HG03558 (cell line): ENCODE results near the gene RPL27.
"Not testable (repeated sequence)": the region's sequence is repeated elsewhere in the genome, so short reads cannot be mapped to it uniquely, and the experiment has no call there.

ENCODE experiments used
- ATAC-seq: cut with Tn5 transposase; IDR thresholded peaks from one replicate; pipeline ENCODE4 v1.9.1; 2021; ENCODE audit warnings: moderate number of reproducible peaks; ENCODE audit not compliant: unreplicated experiment; ENCODE audit errors: extremely low read depth

The RPL27 gene

GRCh38 chr17:42997984-42998938 lies at the start of gene RPL27:
TSS of gene RPL27 (plus strand) at chr17:42998419. CDS start at chr17:42998751, 332 bp downstream.
- peak; percentile 81 for ATAC-seq

GRCh38 chr17:42950044-42950783 lies 48.0 kb upstream of the RPL27 start:
- ATAC-seq: no peak

GRCh38 chr17:42953669-42954068 lies 44.5 kb upstream of the RPL27 start:
- ATAC-seq: no peak

- ATAC-seq: peak; percentile 51
Measured at GRCh38 chr17:42964161-42964932, 33.9 kb upstream of the RPL27 start, which contains the start of gene AARSD1. TSS of gene AARSD1 (minus strand) at chr17:42964454. CDS start at chr17:42964440, 14 bp downstream.

DNA sequence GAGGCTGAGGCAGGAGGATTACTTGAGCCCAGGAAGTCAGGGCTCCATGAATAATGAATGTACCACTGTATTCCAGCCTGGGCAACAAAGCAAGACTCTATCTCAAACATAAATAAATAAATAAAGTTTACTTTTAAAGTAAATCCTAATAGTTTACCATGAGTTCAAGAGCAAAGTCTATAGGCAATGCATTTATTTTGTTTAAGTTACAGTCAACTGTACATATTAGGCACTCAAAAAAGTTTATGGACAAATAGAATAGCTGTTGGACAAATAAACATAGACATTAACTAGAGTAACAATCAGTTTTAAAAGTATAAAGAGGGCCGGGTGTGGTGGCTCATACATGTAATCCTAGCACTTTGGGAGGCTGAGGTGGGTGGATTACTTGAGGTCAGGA lies 30.3 kb upstream of the RPL27 start:
- no peak for ATAC-seq

GRCh38 chr17:42969001-42969581 lies 29.1 kb upstream of the RPL27 start:
- ATAC-seq: no peak

DNA sequence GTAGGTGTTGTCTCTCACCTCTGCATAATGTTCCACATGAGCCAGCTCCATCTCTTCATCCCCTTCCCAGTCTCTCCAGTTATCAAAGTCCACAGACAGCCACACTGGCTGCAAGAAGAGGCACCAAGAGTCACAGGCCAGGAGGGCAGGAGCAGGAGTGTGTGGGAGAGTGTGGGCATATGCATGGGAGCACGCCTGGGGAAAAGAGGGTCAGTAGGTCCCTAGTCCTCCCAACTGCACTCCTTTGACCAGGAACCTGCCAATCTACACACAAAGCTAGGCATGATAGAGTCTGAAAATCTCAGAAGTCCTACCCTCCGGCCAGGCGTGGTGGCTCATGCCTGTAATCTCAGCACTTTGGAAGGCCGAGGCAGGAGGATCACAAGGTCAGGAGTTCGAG lies 26.6 kb upstream of the RPL27 start:
- ATAC-seq: no peak

GRCh38 chr17:42973323-42973722 lies 24.9 kb upstream of the RPL27 start:
- not testable (repeated sequence) for ATAC-seq

DNA sequence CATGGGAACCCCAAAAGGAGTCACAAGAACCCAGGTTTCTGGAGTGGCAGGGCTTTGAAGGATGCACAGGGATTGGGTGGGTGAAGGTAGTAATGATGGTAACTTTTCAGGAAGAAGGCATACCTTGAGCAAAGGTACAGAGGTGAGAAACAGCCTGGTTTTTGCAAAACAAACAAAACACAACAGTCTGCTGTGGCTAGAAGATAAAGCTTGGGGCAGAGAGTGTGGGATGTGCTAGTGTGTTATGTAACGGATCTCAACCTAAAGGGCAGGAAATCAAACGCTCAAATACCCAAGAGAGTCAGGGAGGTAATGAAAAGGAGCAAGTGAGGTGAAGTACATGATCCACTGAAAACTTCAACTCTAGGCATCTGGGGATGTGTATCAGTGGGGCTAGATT lies 23.0 kb upstream of the RPL27 start:
- ATAC-seq: no peak

DNA sequence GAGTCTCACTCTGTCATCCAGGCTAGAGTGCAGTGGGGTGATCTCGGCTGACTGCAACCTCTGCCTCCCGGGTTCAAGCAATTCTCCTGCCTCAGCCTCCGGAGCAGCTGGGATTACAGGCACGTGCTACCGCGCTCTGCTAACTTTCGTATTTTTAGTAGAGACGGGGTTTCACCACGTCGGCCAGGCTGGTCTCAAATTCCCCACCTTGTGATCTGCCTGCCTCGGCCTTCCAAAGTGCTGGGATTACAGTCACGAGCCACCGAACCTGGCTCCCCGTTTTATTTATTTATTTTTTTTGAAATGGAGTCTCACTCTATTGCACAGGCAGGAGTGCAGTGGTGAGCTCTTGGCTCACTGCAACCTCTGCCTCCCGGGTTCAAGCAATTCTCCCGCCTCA lies 22.5 kb upstream of the RPL27 start:
- not testable (repeated sequence) for ATAC-seq

- no peak for ATAC-seq
Measured at GRCh38 chr17:42979511-42980273, 18.5 kb upstream of the RPL27 start, which contains the start of gene PTGES3L. TSS of gene PTGES3L (minus strand) at chr17:42980080. CDS start at chr17:42980053, 27 bp downstream.

GRCh38 chr17:42980274-42980765 lies 17.9 kb upstream of the RPL27 start, which contains the start of gene RUNDC1:
TSS of gene RUNDC1 (plus strand) at chr17:42980565. CDS start at chr17:42980577, 12 bp downstream.
- no peak for ATAC-seq

GRCh38 chr17:42980766-42981397 lies 17.3 kb upstream of the RPL27 start:
- no peak for ATAC-seq

GRCh38 chr17:42982266-42982665 lies 16.0 kb upstream of the RPL27 start:
- no peak for ATAC-seq

- no peak for ATAC-seq
Measured at GRCh38 chr17:42985225-42985624, 13.0 kb upstream of the RPL27 start.

GRCh38 chr17:42989141-42989540 lies 9.1 kb upstream of the RPL27 start:
- no peak for ATAC-seq

DNA sequence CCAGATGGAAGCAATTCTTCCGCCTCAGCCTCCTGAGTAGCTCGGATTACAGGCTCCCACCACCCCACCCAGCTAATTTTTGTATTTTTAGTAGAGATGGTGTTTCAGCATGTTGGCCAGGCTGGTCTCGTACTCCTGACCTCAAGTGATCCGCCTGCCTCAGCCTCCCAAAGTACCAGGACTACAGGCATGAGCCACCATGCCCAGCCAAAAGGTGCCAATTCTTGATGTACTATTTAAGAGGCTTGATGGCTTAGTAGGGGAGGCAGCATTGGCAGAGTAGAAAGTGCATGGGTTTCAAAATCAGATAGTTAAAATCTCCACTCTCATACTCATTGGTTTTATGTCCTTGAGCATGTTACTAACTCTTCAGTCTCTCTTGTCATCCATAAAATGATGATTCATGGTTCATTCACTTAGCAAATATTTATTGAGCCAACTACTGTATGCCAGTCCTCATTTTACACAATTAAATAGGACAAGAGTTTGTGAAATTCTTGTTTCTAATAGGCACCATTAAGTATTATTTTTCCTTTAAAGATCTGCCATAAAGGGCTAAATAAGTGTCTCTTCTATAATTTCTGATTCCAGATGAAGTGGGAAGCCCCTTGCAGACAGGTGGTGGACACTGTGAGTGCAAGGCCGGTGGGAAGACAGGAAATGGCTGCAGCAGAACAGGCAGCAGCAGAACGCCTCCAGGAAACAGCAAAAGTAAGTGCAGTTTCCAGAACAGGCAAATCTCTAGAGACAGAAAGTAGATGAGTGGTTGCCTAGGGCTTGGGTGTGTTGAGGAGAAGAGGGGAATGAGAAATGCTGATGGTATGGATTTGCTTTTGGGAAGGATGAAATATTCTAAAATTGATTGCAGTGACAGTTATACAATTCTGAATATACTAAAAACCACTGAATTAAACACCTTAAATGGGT lies 8.2 kb upstream of the RPL27 start:
- no peak for ATAC-seq
